ENCODE data around the gene MED10. TPM values are rescaled to one million over a fixed set of nuclear protein-coding genes. Genes with fewer than 3 reads are reported as not detected.

The MED10 gene
- total RNA-seq, 1 donor from 2014 or later, result 29.2 TPM

- DNase-seq (no peak), ATAC-seq (no peak)
- intact Hi-C loops (cut with micrococcal nuclease), result no loop called here
Observed at GRCh38 chr5:6356578-6357164, 21.7 kb downstream of the MED10 start.

GRCh38 chr5:6355294-6355693, 23.1 kb downstream of the MED10 start:
- ATAC-seq (no peak), DNase-seq (no peak)
- intact Hi-C loops (cut with micrococcal nuclease), result no loop called here

- ATAC-seq, result no peak
- intact Hi-C loops (cut with micrococcal nuclease), result no loop called here
- DNase-seq, result no peak
Observed at GRCh38 chr5:6354848-6355247, 23.5 kb downstream of the MED10 start.

- intact Hi-C loops (cut with micrococcal nuclease), result no loop called here
- ATAC-seq, result no peak
- DNase-seq, result no peak
Observed at GRCh38 chr5:6353602-6354302, 24.6 kb downstream of the MED10 start.

GRCh38 chr5:6350277-6351090, 27.9 kb downstream of the MED10 start:
- DNase-seq (no peak), ATAC-seq (no peak)
- intact Hi-C loops (cut with micrococcal nuclease), result no loop called here

GRCh38 chr5:6349387-6349786, 29.0 kb downstream of the MED10 start:
- no peak for DNase-seq
- intact Hi-C loops (cut with micrococcal nuclease), result no loop called here
- no peak for ATAC-seq

GRCh38 chr5:6348476-6349000, 29.8 kb downstream of the MED10 start:
- no peak for DNase-seq
- no peak for ATAC-seq
- intact Hi-C loops (cut with micrococcal nuclease), result no loop called here

- intact Hi-C loops (cut with micrococcal nuclease), result no loop called here
- ATAC-seq (no peak), DNase-seq (no peak)
Observed at GRCh38 chr5:6347673-6348072, 30.7 kb downstream of the MED10 start.

GRCh38 chr5:6347165-6347564, 31.2 kb downstream of the MED10 start:
- ATAC-seq (no peak), DNase-seq (no peak)
- intact Hi-C loops (cut with micrococcal nuclease), result no loop called here

GRCh38 chr5:6344593-6344989, 33.8 kb downstream of the MED10 start:
- ATAC-seq, result no peak
- DNase-seq, result no peak
- intact Hi-C loops (cut with micrococcal nuclease), result no loop called here

- intact Hi-C loops (cut with micrococcal nuclease), result no loop called here
- DNase-seq, result no peak
- ATAC-seq, result no peak
Observed at GRCh38 chr5:6343951-6344592, 34.3 kb downstream of the MED10 start.

- intact Hi-C loops (cut with micrococcal nuclease), result no loop called here
- ATAC-seq (no peak), DNase-seq (no peak)
Observed at GRCh38 chr5:6342689-6343315, 35.5 kb downstream of the MED10 start.

- ATAC-seq (no peak), DNase-seq (no peak)
- intact Hi-C loops (cut with micrococcal nuclease), result no loop called here
Observed at GRCh38 chr5:6340100-6340499, 38.2 kb downstream of the MED10 start.

- intact Hi-C loops (cut with micrococcal nuclease), result no loop called here
- ATAC-seq (no peak), DNase-seq (no peak)
Observed at GRCh38 chr5:6338871-6339270, 39.5 kb downstream of the MED10 start.

- ATAC-seq (no peak), DNase-seq (no peak)
- intact Hi-C loops (cut with micrococcal nuclease), result no loop called here
Observed at GRCh38 chr5:6338135-6338534, 40.2 kb downstream of the MED10 start.

GRCh38 chr5:6333182-6333905, 45.0 kb downstream of the MED10 start:
- intact Hi-C loops (cut with micrococcal nuclease), result no loop called here
- no peak for DNase-seq
- no peak for ATAC-seq

- no peak for ATAC-seq
- intact Hi-C loops (cut with micrococcal nuclease), result no loop called here
Observed at GRCh38 chr5:6328173-6328572, 50.2 kb downstream of the MED10 start.

GRCh38 chr5:6326776-6327175, 51.6 kb downstream of the MED10 start:
- DNase-seq (no peak), ATAC-seq (no peak)
- intact Hi-C loops (cut with micrococcal nuclease), result no loop called here

More at GRCh38 chr5:6328173-6328572, 50.2 kb downstream of the MED10 start:
- peak; percentile 35 for DNase-seq
